Natural killer cell (primary cell): Measurements from ENCODE around the gene SPATC1L. TPM values are rescaled to one million over a fixed set of nuclear protein-coding genes. Genes with fewer than 3 reads are reported as not detected.

Source experiments
- ATAC-seq, 3 donors: fragments of 150-1000 bp in 2 of 3; fragments of 200-7000 bp in 1 of 3; cut with Tn5 transposase; 1 replicate in 1 of 3; 2 replicates in 2 of 3; pipeline ENCODE4 v1.10.0; 2021; ENCODE audit warnings: mild to moderate bottlenecking in 2 of 3, moderate library complexity in 2 of 3
- DNase-seq, 2 donors: peaks; one replicate each; pipeline versions ENCODE4 v3.0.0 to v3.0.0-alpha.2; 2013 to 2021; ENCODE audit warnings: mixed read lengths in 1 of 2
- H3K27ac ChIP-seq: one replicate; pipeline ENCODE4 v1.5.1; 2013; ENCODE audit warnings: mild to moderate bottlenecking, low read length
- H3K27me3 ChIP-seq: one replicate; pipeline ENCODE4 v1.6.1; 2013; ENCODE audit warnings: low read length; ENCODE audit not compliant: control insufficient read depth, insufficient read depth
- H3K36me3 ChIP-seq: one replicate; pipeline ENCODE4 v1.6.1; 2013; ENCODE audit warnings: low read length; ENCODE audit not compliant: control insufficient read depth, insufficient read depth
- H3K4me1 ChIP-seq: one replicate; pipeline ENCODE4 v1.6.1; 2013; ENCODE audit warnings: low read length; ENCODE audit not compliant: control insufficient read depth, insufficient read depth
- H3K4me3 ChIP-seq: one replicate; pipeline ENCODE4 v1.5.1; 2013; ENCODE audit warnings: low read length
- H3K9me3 ChIP-seq: one replicate; pipeline ENCODE4 v1.6.1; 2013; ENCODE audit warnings: low read length; ENCODE audit not compliant: control insufficient read depth, insufficient read depth
- H3K27ac Mint-ChIP-seq, 2 donors: one replicate each; pipeline ENCODE4 v1.8.0; 2022; ENCODE audit warnings: mild to moderate bottlenecking in 2 of 2, mixed read lengths in 2 of 2, moderate library complexity in 1 of 2
- H3K27me3 Mint-ChIP-seq, 2 donors: one replicate each; pipeline ENCODE4 v1.8.0; 2022; ENCODE audit warnings: low read depth in 2 of 2, mixed read lengths in 2 of 2
- H3K36me3 Mint-ChIP-seq: one replicate; pipeline ENCODE4 v1.8.0; 2022; ENCODE audit warnings: mixed read lengths
- H3K4me1 Mint-ChIP-seq, 2 donors: one replicate each; pipeline ENCODE4 v1.8.0; 2022; ENCODE audit warnings: mixed read lengths in 2 of 2
- H3K4me3 Mint-ChIP-seq: one replicate; pipeline ENCODE4 v1.8.0; 2022; ENCODE audit warnings: mild to moderate bottlenecking, moderate library complexity, mixed read lengths
- H3K9me3 Mint-ChIP-seq, 2 donors: one replicate each; pipeline ENCODE4 v1.8.0; 2022; ENCODE audit warnings: mixed read lengths in 2 of 2
- WGBS: methylation state at CpG from one replicate; pipeline ENCODE4 v1.1.7; 2013; ENCODE audit warnings: missing lambda C conversion rate; ENCODE audit not compliant: insufficient coverage; 5-methylcytosine and 5-hydroxymethylcytosine counted together
- intact Hi-C: fragments of 100-400 bp; cut with micrococcal nuclease; formaldehyde crosslinking; loops from one replicate; pipeline ENCODE4 v1.14.2; 2022
- total RNA-seq, 4 donors: library from RNA; stranded (reverse); fragments of 120-200 nt in 1 of 4; gene quantifications; one replicate each; pipeline versions ENCODE4 v1.2.3 to v1.2.4, GENCODE V29; 2013 to 2022
- TF ChIP-seq, protein P1 (sequence below): fragments of 200-600 bp; IDR thresholded peaks from one replicate; pipeline ENCODE4 v1.8.0; 2022; ENCODE audit warnings: antibody characterized with exemption

The SPATC1L gene
- total RNA-seq, 3 donors from 2014 or later (not counting 1 experiment from before 2014, with no cell fraction given): 0.18 to 4.0 (median 2.7) TPM

DNA sequence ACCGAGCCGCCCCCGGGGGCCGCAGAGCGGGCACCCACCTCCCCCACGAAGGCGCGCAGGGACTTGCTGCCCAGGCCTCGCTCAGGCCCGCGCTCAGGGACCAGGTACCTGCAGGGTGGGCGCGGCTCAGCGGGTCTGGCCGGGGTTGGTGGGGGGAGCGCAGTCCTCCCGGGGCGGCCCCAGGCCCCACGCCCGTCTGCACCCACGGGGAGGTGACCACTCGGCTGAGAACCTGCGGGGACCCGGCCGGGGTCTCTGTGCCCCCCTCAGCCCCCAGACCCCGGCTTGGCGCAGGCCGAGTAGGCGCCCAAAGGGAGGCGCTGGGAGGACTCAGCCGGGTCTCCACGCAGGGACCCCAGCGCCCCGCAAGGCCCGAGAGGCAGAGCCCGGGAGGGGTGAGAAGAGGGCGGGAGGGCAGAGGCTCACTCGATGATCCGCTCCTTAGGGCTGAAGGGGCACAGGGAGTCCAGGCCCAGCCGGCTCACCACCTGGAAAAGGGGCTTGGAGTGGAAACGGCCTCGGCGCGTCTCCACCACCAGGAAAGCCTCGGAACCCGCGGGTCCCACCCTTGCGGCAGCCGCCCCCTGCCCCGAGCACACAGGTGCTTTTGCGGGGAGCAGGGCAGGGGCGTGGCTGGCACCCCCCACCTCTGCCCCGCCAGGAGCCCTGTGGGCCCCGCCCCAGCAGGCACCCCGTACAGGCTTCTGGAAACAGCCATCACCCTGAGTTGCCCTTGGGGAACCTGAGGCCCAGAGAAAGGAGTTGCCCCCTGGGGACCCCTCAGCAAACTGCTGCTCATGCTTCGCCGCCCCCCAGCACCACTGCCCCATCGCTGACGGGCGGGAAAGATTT is 38.2 kb downstream of the SPATC1L start:
- Mint-ChIP-seq H3K9me3 (no peaks in the 10 kb centered on the region), H3K4me3 (no peak overlapping the region), H3K36me3 (no peaks in the 10 kb centered on the region), H3K4me1 (peaks cover 8 to 12% of the 10 kb centered on the region in 2 donors), H3K27ac (peak overlapping the region in 1 of 2 donors; percentile 76), H3K27me3 (no peaks in the 10 kb centered on the region)
- H3K4me1 ChIP-seq: peaks cover 4% of the 10 kb centered on the region
- intact Hi-C loops: loop anchor here (2.0 kb wide), 1 partner anchor 173 kb away; no protein-coding TSS in a partner anchor
- no peak overlapping the region for H3K27ac ChIP-seq
- no peaks in the 10 kb centered on the region for H3K36me3 ChIP-seq
- H3K9me3 ChIP-seq: no peaks in the 10 kb centered on the region
- TF ChIP-seq, protein P1, sequence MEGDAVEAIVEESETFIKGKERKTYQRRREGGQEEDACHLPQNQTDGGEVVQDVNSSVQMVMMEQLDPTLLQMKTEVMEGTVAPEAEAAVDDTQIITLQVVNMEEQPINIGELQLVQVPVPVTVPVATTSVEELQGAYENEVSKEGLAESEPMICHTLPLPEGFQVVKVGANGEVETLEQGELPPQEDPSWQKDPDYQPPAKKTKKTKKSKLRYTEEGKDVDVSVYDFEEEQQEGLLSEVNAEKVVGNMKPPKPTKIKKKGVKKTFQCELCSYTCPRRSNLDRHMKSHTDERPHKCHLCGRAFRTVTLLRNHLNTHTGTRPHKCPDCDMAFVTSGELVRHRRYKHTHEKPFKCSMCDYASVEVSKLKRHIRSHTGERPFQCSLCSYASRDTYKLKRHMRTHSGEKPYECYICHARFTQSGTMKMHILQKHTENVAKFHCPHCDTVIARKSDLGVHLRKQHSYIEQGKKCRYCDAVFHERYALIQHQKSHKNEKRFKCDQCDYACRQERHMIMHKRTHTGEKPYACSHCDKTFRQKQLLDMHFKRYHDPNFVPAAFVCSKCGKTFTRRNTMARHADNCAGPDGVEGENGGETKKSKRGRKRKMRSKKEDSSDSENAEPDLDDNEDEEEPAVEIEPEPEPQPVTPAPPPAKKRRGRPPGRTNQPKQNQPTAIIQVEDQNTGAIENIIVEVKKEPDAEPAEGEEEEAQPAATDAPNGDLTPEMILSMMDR: no peak
- H3K27me3 ChIP-seq: no peaks in the 10 kb centered on the region
- DNase-seq (no peak), ATAC-seq (no peak)
- WGBS: 89% methylated on average over 60 of the region's 60 CpGs
- no peak overlapping the region for H3K4me3 ChIP-seq

DNA sequence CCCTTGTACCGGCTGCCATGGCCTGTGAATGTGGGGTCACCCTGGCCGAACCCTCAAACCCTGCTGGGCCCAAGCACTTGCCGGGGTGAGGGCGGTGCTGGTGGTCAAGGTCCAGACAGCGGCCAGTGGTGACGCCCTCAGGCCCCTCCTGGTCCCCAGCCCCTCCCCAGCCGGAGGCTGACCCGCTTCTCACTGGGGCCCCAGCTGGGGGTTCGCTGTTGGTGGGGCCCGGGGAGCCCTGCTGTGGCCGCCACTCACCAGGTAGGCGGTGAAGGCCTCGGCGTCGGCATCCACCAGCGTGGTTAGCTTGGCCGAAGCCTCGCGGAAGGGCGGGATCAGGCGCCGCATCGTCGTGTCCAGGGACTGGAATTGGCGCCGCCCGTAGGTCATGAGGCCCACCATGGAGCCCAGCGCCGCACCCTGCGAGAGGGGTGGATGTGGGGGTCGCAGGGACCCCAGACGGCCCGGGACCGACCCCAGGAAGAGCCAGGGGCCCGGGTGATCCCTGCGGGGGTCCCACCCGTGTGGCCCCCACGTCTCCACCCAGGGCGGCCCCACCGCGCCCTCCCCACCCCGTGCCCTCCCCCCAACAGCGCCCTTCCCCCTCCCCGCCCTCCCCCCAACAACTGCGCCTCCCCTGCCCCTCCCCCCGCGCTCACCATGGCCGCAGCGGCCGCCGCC is 39.0 kb downstream of the SPATC1L start:
- DNase-seq (no peak), ATAC-seq (no peak)
- 96% methylated on average over 42 of the region's 51 CpGs for WGBS
- Histone ChIP-seq H3K36me3 (no peaks in the 10 kb centered on the region), H3K27me3 (no peaks in the 10 kb centered on the region), H3K4me1 (peaks cover 4% of the 10 kb centered on the region), H3K9me3 (no peaks in the 10 kb centered on the region), H3K4me3 (no peak overlapping the region), H3K27ac (no peak overlapping the region)
- H3K4me3 Mint-ChIP-seq: no peak overlapping the region
- intact Hi-C loops: loop anchor here (2.0 kb wide), 1 partner anchor 172 kb away; no protein-coding TSS in a partner anchor
- TF ChIP-seq, protein P1: no peak
- peaks cover 0 to 2% of the 10 kb centered on the region in 2 donors for H3K27me3 Mint-ChIP-seq
- no peaks in the 10 kb centered on the region for H3K36me3 Mint-ChIP-seq
- peaks cover 8 to 12% of the 10 kb centered on the region in 2 donors for H3K4me1 Mint-ChIP-seq
- H3K27ac Mint-ChIP-seq: peak overlapping the region in 1 of 2 donors; percentile 85
- no peaks in the 10 kb centered on the region for H3K9me3 Mint-ChIP-seq

DNA sequence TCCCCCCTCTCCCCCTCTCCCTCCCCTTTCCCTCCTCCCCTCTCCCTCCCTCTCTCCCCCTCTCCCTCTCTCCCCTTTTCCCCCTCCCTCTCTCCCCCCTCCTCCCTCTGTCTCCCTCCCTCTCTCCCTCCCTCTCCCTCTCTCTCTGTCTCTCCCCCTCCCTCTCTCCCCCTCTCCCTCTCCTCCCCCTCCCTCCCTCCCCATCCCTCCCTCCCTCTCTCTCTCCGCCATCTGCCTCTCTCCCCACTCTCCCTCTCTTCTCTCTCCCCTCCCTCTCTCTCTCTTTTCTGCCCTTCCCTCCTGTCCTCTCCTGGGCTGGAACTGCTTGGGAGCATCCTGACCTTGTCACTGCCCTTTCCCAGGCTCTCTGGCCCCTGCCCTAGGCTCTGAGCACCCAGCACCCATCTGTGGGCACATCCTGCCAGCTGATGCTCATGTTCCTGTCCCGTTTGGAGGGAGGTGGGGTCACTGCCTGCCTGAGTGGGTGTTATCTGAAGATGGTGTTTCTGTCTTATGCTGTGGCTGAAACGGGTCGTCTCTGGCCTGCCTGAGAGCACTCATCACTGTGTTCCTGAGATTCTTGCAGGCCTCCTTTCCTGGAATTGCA is 39.7 kb downstream of the SPATC1L start:
- no peaks in the 10 kb centered on the region for H3K36me3 Mint-ChIP-seq
- Histone ChIP-seq H3K27me3 (no peaks in the 10 kb centered on the region), H3K4me3 (no peak overlapping the region), H3K9me3 (no peaks in the 10 kb centered on the region), H3K36me3 (no peaks in the 10 kb centered on the region), H3K4me1 (peaks cover 4% of the 10 kb centered on the region), H3K27ac (no peak overlapping the region)
- TF ChIP-seq, protein P1: no peak
- no peaks in the 10 kb centered on the region for H3K9me3 Mint-ChIP-seq
- intact Hi-C loops: loop anchor here (2.0 to 5.0 kb wide), 2 partner anchors 38 to 172 kb away; partner anchors contain the start of gene SPATC1L
- DNase-seq: no peak
- peaks cover 8 to 12% of the 10 kb centered on the region in 2 donors for H3K4me1 Mint-ChIP-seq
- ATAC-seq: no peak
- H3K27me3 Mint-ChIP-seq: peaks cover 0 to 4% of the 10 kb centered on the region in 2 donors
- H3K27ac Mint-ChIP-seq: peak overlapping the region; percentile 85 to 88
- peak overlapping the region; percentile 64 for H3K4me3 Mint-ChIP-seq
- 48% methylated on average over 3 of the region's 4 CpGs for WGBS
